Testis (tissue), 2 donors: Measurements from ENCODE around the gene TNFRSF1A.

Experiments used
- CTCF ChIP-seq, 3 experiments: fragments of 450-650 bp in 2 of 3; fragments of 200-600 bp in 1 of 3; sonication (generic) in 1 of 3; IDR thresholded peaks; one replicate each; pipeline ENCODE4 v1.5.1; 2016 to 2019; ENCODE audit warnings: antibody characterized with exemption in 3 of 3, mild to moderate bottlenecking in 2 of 3, moderate library complexity in 1 of 3
- POLR2A ChIP-seq: fragments of 450-650 bp; IDR thresholded peaks from one replicate; pipeline ENCODE4 v1.6.1; 2017; ENCODE audit warnings: antibody characterized with exemption, mild to moderate bottlenecking, moderate library complexity

GRCh38 chr12:6330192-6330591, 11.7 kb downstream of the TNFRSF1A start:
- TF ChIP-seq CTCF (IDR thresholded peaks at IDR 0.05) (no peak), POLR2A (no peak)
